Epithelial cell of esophagus (primary cell): Measurements from ENCODE around the gene ZACN.

Source experiments
- DNase-seq: peaks from one replicate; pipeline ENCODE4 v3.0.0; 2010; ENCODE audit warnings: low read depth
- H3K4me3 ChIP-seq: 2 replicates; pipeline ENCODE4 v1.5.1; 2011; ENCODE audit warnings: mild to moderate bottlenecking, low read length, control low read depth
- TF ChIP-seq, protein P1 (sequence below): IDR thresholded peaks from 2 replicates; pipeline ENCODE4 v1.5.1; 2011; ENCODE audit warnings: low read depth, mild to moderate bottlenecking, low read length, control low read depth, inconsistent platforms; ENCODE audit not compliant: insufficient read depth; ENCODE audit errors: missing control alignments

ZACN gene

DNA sequence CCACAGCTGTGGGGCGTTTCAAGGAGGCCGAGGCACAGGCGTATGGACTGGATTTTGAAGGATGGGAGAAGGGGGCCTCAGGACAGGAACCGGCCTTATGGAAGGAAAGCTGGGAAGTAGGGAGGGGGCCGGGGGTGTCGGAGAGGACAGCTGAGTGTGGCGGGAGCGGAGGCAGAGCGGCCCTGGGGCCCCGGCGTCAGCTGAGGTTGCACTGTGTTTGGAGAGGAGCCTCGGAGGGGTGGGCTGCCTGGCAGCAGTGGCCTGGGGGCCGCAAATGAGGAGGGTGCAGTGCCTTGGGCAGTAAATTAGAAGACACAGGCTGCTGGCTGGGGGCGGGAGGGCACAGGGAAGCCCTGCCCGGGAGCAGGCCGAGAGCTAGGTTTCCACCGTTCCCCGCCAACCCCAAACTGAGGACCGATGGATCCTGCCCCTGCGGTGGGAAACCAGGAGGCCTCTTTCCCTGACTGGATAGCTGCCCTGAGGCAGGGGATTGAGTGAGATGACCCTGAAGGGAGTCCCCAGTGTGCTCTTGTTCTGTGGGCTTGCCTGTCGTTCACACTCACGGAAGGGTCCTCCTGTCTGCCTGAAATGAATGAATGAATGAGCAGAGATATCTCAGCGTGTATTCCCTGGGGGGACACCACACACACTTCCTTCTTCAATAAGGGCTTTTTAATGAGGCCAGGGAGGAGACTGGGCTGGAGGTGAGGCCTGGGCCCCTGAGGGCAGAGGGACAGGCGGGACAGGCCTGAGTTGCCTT, 43.6 kb downstream of the ZACN start:
- no peak overlapping the region for H3K4me3 ChIP-seq
- TF ChIP-seq, protein P1, sequence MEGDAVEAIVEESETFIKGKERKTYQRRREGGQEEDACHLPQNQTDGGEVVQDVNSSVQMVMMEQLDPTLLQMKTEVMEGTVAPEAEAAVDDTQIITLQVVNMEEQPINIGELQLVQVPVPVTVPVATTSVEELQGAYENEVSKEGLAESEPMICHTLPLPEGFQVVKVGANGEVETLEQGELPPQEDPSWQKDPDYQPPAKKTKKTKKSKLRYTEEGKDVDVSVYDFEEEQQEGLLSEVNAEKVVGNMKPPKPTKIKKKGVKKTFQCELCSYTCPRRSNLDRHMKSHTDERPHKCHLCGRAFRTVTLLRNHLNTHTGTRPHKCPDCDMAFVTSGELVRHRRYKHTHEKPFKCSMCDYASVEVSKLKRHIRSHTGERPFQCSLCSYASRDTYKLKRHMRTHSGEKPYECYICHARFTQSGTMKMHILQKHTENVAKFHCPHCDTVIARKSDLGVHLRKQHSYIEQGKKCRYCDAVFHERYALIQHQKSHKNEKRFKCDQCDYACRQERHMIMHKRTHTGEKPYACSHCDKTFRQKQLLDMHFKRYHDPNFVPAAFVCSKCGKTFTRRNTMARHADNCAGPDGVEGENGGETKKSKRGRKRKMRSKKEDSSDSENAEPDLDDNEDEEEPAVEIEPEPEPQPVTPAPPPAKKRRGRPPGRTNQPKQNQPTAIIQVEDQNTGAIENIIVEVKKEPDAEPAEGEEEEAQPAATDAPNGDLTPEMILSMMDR = no peak
- no peak for DNase-seq

DNA sequence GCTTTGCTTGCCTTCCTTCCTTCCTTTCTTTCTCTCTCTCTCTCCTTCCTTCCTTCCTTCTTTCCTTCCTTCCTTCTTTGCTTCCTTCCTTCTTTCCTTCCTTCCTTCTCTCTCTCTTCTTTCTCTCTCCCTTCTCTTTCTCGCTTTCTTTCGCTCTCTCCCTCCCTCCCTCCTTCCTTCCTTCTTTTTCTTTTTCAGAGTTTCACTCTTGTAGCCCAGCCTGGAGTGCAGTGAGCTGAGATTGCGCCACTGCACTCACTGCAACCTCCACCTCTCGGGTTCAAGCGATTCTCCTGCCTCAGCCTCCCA, 44.2 kb downstream of the ZACN start:
- no peak for DNase-seq
- H3K4me3 ChIP-seq = no peak overlapping the region
- TF ChIP-seq, protein P1 = no peak

DNA sequence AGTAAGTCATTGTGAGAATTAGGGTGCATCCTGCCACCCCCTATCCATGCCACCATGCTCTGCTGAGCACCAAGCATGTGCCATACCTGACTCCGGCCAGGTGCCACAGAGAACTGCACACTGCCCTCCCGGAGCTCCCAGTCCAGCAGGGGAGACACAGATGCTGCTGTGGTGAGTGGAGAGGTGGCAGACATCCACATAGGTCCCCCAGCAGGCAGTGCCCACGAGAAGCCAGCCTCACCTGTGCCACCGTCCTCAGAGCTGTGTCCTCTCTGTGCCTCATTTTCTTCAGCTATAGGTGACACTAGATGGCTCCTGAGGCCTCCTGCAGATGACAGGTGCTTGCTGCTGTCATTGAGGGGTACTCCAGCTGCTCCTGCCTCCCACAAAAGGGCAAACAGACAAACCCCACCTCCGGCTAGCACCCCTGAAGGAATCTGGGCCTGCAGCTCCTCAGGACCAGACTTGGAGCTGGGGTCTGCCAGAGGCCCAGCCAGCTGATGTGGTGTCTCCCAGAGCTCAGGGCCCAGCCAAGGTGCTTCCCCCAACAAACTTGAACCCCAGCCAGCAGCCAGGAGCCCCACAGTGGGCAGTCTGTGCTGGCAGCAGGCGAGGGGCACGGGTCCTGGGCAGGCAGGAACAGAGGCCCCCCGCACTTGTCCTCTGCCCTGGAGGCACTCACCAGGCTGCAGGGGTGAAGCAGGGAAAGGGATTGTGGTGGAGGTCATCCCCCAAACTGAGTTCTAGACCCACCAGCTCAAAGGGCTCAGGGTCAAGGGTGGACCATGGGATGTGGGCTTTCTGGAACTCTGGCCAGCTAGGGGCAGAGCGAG, 45.0 kb downstream of the ZACN start:
- DNase-seq = no peak
- no peak overlapping the region for H3K4me3 ChIP-seq
- TF ChIP-seq, protein P1 = no peak

DNA sequence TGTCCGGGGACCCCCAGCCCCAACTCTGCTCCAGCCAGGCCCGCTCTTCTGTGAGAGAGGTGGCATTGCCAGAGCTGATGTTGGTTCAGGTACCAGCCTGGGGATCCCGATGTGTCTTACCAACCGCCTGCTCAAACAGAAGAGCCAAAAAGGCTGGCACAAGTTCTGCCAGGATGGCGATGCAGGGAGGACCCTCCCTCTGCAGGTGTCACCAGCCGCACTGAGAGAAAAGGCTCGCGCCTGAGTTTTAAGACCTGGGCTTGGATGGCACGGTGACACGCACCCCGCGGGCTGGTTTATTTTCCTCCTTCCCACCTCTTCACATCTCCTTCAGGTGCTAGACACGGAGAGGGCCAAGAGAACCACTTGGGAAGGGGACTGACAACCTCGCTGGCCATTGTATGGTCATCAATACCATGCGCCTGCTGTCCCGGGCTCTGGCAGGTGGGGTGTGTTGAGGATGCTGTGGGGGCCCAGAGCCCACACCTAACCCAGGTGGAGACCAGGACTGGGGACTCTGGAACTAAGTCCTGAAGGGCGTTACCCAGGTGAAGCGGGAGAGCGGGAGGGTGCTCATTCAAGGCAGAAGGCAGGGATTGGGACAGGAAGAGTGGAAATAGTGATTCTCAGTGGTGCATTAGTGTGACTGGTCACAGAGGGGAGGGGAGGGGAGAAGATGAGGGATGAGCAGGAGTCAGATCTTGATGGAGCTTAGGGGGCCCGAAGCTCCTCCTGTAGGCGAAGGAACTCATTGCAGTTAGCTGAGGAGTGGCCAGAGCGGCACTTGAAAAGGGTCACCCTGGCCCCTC, 45.8 kb downstream of the ZACN start:
- no peak for DNase-seq
- H3K4me3 ChIP-seq = no peak overlapping the region
- TF ChIP-seq, protein P1 = no peak

DNA sequence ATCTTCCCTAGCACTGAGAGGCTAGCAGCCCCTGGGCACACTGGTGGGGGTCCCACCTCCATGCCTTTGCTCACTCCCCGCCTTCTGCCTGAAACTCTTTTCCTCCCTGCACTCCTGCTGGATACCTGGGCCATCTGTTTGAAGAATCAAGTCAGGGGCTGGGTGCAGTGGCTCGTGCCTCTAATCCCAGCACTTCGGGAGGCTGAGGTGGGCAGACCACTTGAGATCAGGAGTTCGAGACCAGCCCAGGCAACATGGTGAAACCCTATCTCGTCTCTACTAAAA, 46.4 kb downstream of the ZACN start:
- no peak overlapping the region for H3K4me3 ChIP-seq
- TF ChIP-seq, protein P1 = no peak
- no peak for DNase-seq

DNA sequence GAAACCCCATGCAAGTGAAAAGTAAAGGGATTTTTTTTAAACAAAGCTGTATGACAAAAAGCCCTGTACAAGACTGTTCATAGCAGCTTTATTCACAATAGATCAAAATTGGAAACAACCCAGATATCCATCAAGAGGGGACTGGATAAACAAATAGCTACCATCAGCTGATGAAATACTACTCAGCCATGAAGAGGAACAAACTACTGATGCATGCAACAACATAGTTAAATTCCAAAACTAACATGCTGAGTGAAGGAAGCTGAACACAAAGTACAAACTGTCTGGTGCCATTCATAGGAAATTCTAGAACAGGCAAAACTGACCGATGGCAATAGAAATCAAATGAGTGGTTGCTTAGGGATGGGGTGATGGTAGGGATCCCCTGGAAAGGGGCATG, 46.9 kb downstream of the ZACN start:
- no peak overlapping the region for H3K4me3 ChIP-seq
- no peak for DNase-seq
- TF ChIP-seq, protein P1 = no peak
